ENCODE measurements around the gene SLC7A6OS.

GRCh38 chr16:68345351-68345810 is 34.6 kb upstream of the SLC7A6OS start:
- no peak for TF ChIP-seq CTCF (conservative IDR thresholded peaks at IDR 0.05; ENCODE audit: low read depth, low read length)
- no peak for TF ChIP-seq EZH2 (IDR thresholded peaks at IDR 0.05; ENCODE audit: borderline replicate concordance, low read depth, low read length, poor library complexity, severe bottlenecking)
